ENCODE results near the gene SLC35A5. TPM values are rescaled to one million over a fixed set of nuclear protein-coding genes. Genes with fewer than 3 reads are reported as not detected.
"Not testable (repeated sequence)": the region's sequence is repeated elsewhere in the genome, so short reads cannot be mapped to it uniquely, and the experiment has no call there.

Gene SLC35A5
- total and polyA plus RNA-seq, 8 donors, result 42.6 to 64.2 (median 59.3) TPM

- peak; percentile 67 to 87 (median 82) for DNase-seq
- no peak for TF ChIP-seq CTCF (IDR thresholded peaks at IDR 0.05)
- no peaks in the 10 kb centered on the region for H3K9me3 ChIP-seq
- H3K4me3 ChIP-seq, result peak overlapping the region; percentile 82 to 83
- ATAC-seq, result peak; percentile 45
- peaks cover 25 to 56% of the 10 kb centered on the region in 2 donors for H3K4me1 ChIP-seq
- H3K27me3 ChIP-seq, result no peaks in the 10 kb centered on the region
- peak overlapping the region; percentile 96 to 98 for H3K27ac ChIP-seq
- H3K36me3 ChIP-seq, result peaks cover 0 to 11% of the 10 kb centered on the region in 2 donors
- intact Hi-C loops (cut with DNase I), result no loop called here
Measured at GRCh38 chr3:112560721-112561483, 943 bp upstream of the SLC35A5 start.

GRCh38 chr3:112561484-112561733, 436 bp upstream of the SLC35A5 start:
- Histone ChIP-seq H3K27ac (peak overlapping the region; percentile 96 to 98), H3K9me3 (no peaks in the 10 kb centered on the region), H3K27me3 (no peaks in the 10 kb centered on the region), H3K36me3 (peaks cover 0 to 11% of the 10 kb centered on the region in 2 donors), H3K4me1 (peaks cover 25 to 53% of the 10 kb centered on the region in 2 donors), H3K4me3 (peak overlapping the region; percentile 82 to 83)
- peak; percentile 73 for ATAC-seq
- DNase-seq, result no peak
- intact Hi-C loops (cut with DNase I), result no loop called here
- TF ChIP-seq CTCF (IDR thresholded peaks at IDR 0.05), result no peak

GRCh38 chr3:112564247-112564939, 2.5 kb downstream of the SLC35A5 start:
- ATAC-seq; H3K36me3 ChIP-seq; H3K27me3 ChIP-seq; intact Hi-C loops (cut with DNase I); H3K4me3 ChIP-seq; H3K27ac ChIP-seq; H3K9me3 ChIP-seq: not testable (repeated sequence)
- DNase-seq, result peak in 2 of 4 donors; percentile 9 to 41
- peaks cover 21 to 38% of the 10 kb centered on the region in 2 donors for H3K4me1 ChIP-seq

GRCh38 chr3:112564940-112565305, 3.1 kb downstream of the SLC35A5 start:
- no peaks in the 10 kb centered on the region for H3K27me3 ChIP-seq
- TF ChIP-seq CTCF (IDR thresholded peaks at IDR 0.05), result no peak
- H3K4me1 ChIP-seq, result peaks cover 16 to 37% of the 10 kb centered on the region in 2 donors
- DNase-seq (no peak), ATAC-seq (no peak)
- H3K27ac ChIP-seq, result no peak overlapping the region
- intact Hi-C loops (cut with DNase I), result no loop called here
- peaks cover 0 to 6% of the 10 kb centered on the region in 2 donors for H3K36me3 ChIP-seq
- H3K4me3 ChIP-seq, result no peak overlapping the region
- no peaks in the 10 kb centered on the region for H3K9me3 ChIP-seq

- intact Hi-C loops (cut with DNase I), result no loop called here
- no peak for TF ChIP-seq CTCF (IDR thresholded peaks at IDR 0.05)
Measured at GRCh38 chr3:112568642-112569041, 6.8 kb downstream of the SLC35A5 start.

More at GRCh38 chr3:112568642-112569041, 6.8 kb downstream of the SLC35A5 start:
- no peaks in the 10 kb centered on the region for H3K9me3 ChIP-seq
- peaks cover 6 to 32% of the 10 kb centered on the region in 2 donors for H3K4me1 ChIP-seq
- H3K4me3 ChIP-seq, result no peak overlapping the region
- DNase-seq (no peak), ATAC-seq (no peak)
- H3K27me3 ChIP-seq, result no peaks in the 10 kb centered on the region
- peak overlapping the region in 1 of 2 donors; percentile 20 for H3K27ac ChIP-seq
- H3K36me3 ChIP-seq, result peaks cover 0 to 27% of the 10 kb centered on the region in 2 donors

Data from left lung (tissue), 10 donors.